ENCODE data around the gene UBE2C.
"Not testable (repeated sequence)": the region's sequence is repeated elsewhere in the genome, so short reads cannot be mapped to it uniquely, and the experiment has no call there.

DNA sequence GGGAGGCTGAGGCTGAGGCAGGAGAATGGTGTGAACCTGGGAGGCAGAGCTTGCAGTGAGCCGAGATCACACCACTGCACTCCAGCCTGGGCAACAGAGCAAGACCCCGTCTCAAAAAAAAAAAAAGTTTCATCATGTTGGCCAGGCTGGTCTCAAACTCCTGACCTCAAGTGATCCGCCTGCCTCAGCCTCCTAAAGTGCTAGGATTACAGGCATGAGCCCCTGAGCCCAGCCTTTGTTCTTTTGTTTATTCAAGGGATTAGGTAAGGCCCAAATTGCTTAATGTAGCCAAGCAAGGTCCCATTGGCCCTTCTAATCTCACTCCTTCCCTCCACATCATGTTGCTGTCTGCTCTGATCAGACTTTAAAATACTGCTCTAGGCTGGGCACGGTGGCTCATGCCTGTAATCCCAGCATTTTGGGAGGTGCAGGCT is 17.2 kb downstream of the UBE2C start:
- TF ChIP-seq, protein P1, sequence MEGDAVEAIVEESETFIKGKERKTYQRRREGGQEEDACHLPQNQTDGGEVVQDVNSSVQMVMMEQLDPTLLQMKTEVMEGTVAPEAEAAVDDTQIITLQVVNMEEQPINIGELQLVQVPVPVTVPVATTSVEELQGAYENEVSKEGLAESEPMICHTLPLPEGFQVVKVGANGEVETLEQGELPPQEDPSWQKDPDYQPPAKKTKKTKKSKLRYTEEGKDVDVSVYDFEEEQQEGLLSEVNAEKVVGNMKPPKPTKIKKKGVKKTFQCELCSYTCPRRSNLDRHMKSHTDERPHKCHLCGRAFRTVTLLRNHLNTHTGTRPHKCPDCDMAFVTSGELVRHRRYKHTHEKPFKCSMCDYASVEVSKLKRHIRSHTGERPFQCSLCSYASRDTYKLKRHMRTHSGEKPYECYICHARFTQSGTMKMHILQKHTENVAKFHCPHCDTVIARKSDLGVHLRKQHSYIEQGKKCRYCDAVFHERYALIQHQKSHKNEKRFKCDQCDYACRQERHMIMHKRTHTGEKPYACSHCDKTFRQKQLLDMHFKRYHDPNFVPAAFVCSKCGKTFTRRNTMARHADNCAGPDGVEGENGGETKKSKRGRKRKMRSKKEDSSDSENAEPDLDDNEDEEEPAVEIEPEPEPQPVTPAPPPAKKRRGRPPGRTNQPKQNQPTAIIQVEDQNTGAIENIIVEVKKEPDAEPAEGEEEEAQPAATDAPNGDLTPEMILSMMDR (IDR thresholded peaks at IDR 0.05), result not testable (repeated sequence)
- not testable (repeated sequence) for TF ChIP-seq EZH2 (IDR thresholded peaks at IDR 0.05; ENCODE audit: borderline replicate concordance, insufficient read depth, low read depth, low read length, poor library complexity, severe bottlenecking)
